ENCODE data around the gene CELA1. TPM values are rescaled to one million over a fixed set of nuclear protein-coding genes. Genes with fewer than 3 reads are reported as not detected.

CELA1 gene
- total RNA-seq, 1 experiment from 2014 or later = not detected

DNA sequence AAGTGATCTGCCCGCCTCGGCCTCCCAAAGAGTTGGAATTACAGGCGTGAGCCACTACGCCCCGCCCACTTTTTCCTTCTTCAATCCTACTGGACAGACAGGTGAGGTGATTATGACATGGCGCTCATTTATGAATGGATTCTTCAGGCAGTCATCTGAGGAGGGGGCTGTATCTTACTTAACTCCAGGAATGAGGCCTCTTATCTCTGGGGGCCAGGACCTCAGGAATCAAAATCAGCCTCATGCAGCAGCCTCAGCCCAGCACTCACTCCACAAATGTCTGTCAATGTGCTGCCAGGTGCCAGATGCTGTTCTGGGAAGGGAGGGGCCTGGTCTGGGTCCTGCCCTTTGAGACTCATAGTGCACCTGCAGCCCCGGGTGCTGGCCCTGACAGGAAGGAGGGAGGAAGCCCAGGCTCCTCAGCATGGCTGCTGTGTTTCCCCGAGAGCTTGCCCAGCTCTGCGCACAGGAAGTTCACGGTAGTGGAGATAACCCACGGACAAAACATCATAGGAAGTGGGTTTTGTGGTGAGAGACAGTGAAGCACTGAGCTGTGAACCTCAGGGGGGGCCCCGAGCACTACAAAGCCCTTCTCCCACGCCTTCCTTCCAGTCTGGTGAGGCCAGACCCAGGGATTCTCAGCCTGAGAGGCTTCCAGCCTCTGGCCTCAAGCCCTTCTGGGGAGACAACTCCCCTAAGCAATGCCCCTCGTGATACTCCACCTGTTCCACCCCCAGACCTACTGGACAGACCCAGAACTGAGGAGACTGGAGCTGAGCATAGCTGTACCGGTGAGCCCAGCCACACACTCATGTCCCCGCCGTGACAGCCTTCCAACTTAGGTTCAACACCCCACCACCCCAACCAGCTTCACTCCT is 22.4 kb upstream of the CELA1 start:
- no peaks in the 10 kb centered on the region for H3K27me3 Mint-ChIP-seq (ENCODE audit: low read depth)
- ChIA-PET CTCF (no interaction called here), POLR2A (no interaction called here)
- ATAC-seq (peak; percentile 51), DNase-seq (ENCODE audit: low spot score) (peak; percentile 35)
- H3K27ac Mint-ChIP-seq = peak overlapping the region; percentile 30; the same call in 1 of the 2 replicates
- peaks cover 15% of the 10 kb centered on the region for H3K36me3 Mint-ChIP-seq
- no peaks in the 10 kb centered on the region for H3K9me3 Mint-ChIP-seq
- H3K4me3 Mint-ChIP-seq = no peak overlapping the region
- H3K4me1 Mint-ChIP-seq = peaks cover 28% of the 10 kb centered on the region
- no peak for TF ChIP-seq HMGA2 (CRISPR knock-in tag; IDR thresholded peaks at IDR 0.05)
- peak; percentile 27; the same call in 1 of the 2 replicates for TF ChIP-seq SP1 (CRISPR knock-in tag; conservative IDR thresholded peaks at IDR 0.05)

DNA sequence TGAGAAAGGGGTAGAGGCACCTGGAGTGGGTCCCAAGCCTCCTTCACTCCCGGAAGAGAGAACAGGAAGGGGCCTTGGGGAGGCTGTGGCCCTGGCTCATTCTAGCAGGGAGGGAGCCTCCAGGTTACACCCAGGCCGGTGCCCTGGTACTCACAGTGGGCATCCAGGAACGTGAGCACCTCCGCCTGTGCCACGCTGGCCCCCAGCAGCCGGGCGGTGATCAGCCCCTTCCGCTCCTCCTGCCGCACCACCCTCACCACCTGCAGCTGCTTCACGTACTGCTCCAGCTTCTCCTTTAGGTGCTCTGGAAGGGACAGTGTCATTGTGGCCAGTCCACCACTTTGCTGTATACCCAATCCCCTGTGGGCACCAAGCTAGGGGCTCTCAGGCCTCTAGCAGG is 18.8 kb upstream of the CELA1 start:
- no peak for TF ChIP-seq FOXP1 (CRISPR knock-in tag; IDR thresholded peaks at IDR 0.05; ENCODE audit: borderline replicate concordance)
- no peak for TF ChIP-seq JAZF1 (CRISPR knock-in tag; IDR thresholded peaks at IDR 0.05)
- no peak for TF ChIP-seq NR3C1 (CRISPR knock-in tag; conservative IDR thresholded peaks at IDR 0.05; ENCODE audit: low read depth)
- TF ChIP-seq, protein P1, sequence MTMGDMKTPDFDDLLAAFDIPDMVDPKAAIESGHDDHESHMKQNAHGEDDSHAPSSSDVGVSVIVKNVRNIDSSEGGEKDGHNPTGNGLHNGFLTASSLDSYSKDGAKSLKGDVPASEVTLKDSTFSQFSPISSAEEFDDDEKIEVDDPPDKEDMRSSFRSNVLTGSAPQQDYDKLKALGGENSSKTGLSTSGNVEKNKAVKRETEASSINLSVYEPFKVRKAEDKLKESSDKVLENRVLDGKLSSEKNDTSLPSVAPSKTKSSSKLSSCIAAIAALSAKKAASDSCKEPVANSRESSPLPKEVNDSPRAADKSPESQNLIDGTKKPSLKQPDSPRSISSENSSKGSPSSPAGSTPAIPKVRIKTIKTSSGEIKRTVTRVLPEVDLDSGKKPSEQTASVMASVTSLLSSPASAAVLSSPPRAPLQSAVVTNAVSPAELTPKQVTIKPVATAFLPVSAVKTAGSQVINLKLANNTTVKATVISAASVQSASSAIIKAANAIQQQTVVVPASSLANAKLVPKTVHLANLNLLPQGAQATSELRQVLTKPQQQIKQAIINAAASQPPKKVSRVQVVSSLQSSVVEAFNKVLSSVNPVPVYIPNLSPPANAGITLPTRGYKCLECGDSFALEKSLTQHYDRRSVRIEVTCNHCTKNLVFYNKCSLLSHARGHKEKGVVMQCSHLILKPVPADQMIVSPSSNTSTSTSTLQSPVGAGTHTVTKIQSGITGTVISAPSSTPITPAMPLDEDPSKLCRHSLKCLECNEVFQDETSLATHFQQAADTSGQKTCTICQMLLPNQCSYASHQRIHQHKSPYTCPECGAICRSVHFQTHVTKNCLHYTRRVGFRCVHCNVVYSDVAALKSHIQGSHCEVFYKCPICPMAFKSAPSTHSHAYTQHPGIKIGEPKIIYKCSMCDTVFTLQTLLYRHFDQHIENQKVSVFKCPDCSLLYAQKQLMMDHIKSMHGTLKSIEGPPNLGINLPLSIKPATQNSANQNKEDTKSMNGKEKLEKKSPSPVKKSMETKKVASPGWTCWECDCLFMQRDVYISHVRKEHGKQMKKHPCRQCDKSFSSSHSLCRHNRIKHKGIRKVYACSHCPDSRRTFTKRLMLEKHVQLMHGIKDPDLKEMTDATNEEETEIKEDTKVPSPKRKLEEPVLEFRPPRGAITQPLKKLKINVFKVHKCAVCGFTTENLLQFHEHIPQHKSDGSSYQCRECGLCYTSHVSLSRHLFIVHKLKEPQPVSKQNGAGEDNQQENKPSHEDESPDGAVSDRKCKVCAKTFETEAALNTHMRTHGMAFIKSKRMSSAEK (CRISPR knock-in tag; IDR thresholded peaks at IDR 0.05; ENCODE audit: borderline replicate concordance) = no peak
- no peak for TF ChIP-seq JUN (CRISPR knock-in tag; IDR thresholded peaks at IDR 0.05)
- TF ChIP-seq, protein P2, sequence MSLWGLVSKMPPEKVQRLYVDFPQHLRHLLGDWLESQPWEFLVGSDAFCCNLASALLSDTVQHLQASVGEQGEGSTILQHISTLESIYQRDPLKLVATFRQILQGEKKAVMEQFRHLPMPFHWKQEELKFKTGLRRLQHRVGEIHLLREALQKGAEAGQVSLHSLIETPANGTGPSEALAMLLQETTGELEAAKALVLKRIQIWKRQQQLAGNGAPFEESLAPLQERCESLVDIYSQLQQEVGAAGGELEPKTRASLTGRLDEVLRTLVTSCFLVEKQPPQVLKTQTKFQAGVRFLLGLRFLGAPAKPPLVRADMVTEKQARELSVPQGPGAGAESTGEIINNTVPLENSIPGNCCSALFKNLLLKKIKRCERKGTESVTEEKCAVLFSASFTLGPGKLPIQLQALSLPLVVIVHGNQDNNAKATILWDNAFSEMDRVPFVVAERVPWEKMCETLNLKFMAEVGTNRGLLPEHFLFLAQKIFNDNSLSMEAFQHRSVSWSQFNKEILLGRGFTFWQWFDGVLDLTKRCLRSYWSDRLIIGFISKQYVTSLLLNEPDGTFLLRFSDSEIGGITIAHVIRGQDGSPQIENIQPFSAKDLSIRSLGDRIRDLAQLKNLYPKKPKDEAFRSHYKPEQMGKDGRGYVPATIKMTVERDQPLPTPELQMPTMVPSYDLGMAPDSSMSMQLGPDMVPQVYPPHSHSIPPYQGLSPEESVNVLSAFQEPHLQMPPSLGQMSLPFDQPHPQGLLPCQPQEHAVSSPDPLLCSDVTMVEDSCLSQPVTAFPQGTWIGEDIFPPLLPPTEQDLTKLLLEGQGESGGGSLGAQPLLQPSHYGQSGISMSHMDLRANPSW (CRISPR knock-in tag; conservative IDR thresholded peaks at IDR 0.05; ENCODE audit: low read depth) = no peak
- POLR2A ChIA-PET = interaction anchor here (1.5 kb wide), 1 partner anchor 26 kb away, joined by 3 read pairs; the partner anchor contains the start of gene GALNT6
- Mint-ChIP-seq H3K27me3 (ENCODE audit: low read depth) (no peaks in the 10 kb centered on the region), H3K4me1 (peaks cover 15% of the 10 kb centered on the region), H3K36me3 (peaks cover 7% of the 10 kb centered on the region), H3K9me3 (no peaks in the 10 kb centered on the region), H3K4me3 (no peak overlapping the region), H3K27ac (no peak overlapping the region)
- DNase-seq (ENCODE audit: low spot score) = no peak
- no peak for ATAC-seq
- CTCF ChIA-PET = no interaction called here

DNA sequence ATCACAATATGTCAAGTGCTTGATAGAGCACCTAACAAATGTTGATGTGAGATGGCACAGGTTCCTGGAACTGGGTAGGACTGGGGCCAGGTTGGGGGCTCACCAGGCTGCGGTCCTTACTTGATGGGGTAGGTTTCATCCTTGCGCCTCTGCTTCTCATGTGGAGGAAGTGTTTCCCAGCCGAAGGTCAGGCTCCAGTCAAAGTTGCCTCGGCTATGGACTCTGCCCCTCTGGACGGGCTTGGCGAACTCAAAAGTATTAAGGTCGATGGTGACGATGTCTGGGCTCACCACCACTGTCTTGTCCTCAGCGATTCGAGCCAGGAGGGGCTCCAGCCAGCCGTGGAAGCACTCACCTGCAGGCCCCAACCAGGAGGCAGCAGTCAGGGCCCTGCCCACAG is 17.5 kb upstream of the CELA1 start:
- DNase-seq (ENCODE audit: low spot score) (no peak), ATAC-seq (no peak)
- ChIA-PET CTCF (no interaction called here), POLR2A (no interaction called here)
- H3K36me3 Mint-ChIP-seq = peaks cover 4% of the 10 kb centered on the region
- TF ChIP-seq, protein P3, sequence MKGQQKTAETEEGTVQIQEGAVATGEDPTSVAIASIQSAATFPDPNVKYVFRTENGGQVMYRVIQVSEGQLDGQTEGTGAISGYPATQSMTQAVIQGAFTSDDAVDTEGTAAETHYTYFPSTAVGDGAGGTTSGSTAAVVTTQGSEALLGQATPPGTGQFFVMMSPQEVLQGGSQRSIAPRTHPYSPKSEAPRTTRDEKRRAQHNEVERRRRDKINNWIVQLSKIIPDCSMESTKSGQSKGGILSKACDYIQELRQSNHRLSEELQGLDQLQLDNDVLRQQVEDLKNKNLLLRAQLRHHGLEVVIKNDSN (CRISPR knock-in tag; IDR thresholded peaks at IDR 0.05) = no peak
- TF ChIP-seq JUN (CRISPR knock-in tag; IDR thresholded peaks at IDR 0.05) = no peak
- TF ChIP-seq, protein P4, sequence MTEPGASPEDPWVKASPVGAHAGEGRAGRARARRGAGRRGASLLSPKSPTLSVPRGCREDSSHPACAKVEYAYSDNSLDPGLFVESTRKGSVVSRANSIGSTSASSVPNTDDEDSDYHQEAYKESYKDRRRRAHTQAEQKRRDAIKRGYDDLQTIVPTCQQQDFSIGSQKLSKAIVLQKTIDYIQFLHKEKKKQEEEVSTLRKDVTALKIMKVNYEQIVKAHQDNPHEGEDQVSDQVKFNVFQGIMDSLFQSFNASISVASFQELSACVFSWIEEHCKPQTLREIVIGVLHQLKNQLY (CRISPR knock-in tag; IDR thresholded peaks at IDR 0.05) = no peak
- TF ChIP-seq, protein P5, sequence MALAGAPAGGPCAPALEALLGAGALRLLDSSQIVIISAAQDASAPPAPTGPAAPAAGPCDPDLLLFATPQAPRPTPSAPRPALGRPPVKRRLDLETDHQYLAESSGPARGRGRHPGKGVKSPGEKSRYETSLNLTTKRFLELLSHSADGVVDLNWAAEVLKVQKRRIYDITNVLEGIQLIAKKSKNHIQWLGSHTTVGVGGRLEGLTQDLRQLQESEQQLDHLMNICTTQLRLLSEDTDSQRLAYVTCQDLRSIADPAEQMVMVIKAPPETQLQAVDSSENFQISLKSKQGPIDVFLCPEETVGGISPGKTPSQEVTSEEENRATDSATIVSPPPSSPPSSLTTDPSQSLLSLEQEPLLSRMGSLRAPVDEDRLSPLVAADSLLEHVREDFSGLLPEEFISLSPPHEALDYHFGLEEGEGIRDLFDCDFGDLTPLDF (CRISPR knock-in tag; IDR thresholded peaks at IDR 0.05) = no peak
- TF ChIP-seq OVOL2 (CRISPR knock-in tag; IDR thresholded peaks at IDR 0.05; ENCODE audit: borderline replicate concordance) = no peak
- TF ChIP-seq ZNF263 (CRISPR knock-in tag; IDR thresholded peaks at IDR 0.05; ENCODE audit: low read depth) = no peak
- TF ChIP-seq FOXJ3 (CRISPR knock-in tag; IDR thresholded peaks at IDR 0.05; ENCODE audit: borderline replicate concordance) = no peak
- no peak for TF ChIP-seq PRRX2 (CRISPR knock-in tag; IDR thresholded peaks at IDR 0.05)
- no peak for TF ChIP-seq FOXK1 (CRISPR knock-in tag; IDR thresholded peaks at IDR 0.05)
- TF ChIP-seq ZNF232 (CRISPR knock-in tag; IDR thresholded peaks at IDR 0.05) = no peak
- H3K9me3 Mint-ChIP-seq = no peaks in the 10 kb centered on the region
- no peaks in the 10 kb centered on the region for H3K27me3 Mint-ChIP-seq (ENCODE audit: low read depth)
- peaks cover 7% of the 10 kb centered on the region for H3K4me1 Mint-ChIP-seq
- H3K27ac Mint-ChIP-seq = no peak overlapping the region
- no peak overlapping the region for H3K4me3 Mint-ChIP-seq
